ENCODE results near the gene DNM2. TPM values are rescaled to one million over a fixed set of nuclear protein-coding genes. Genes with fewer than 3 reads are reported as not detected.
"Not testable (repeated sequence)": the region's sequence is repeated elsewhere in the genome, so short reads cannot be mapped to it uniquely, and the experiment has no call there.

The DNM2 gene
- total RNA-seq, 1 donor from 2014 or later, result 129 TPM

- Mint-ChIP-seq H3K9me3 (ENCODE audit: unreplicated experiment) (peaks cover 6% of the 10 kb centered on the region), H3K4me1 (ENCODE audit: low read depth, unreplicated experiment) (peaks cover 15% of the 10 kb centered on the region), H3K36me3 (ENCODE audit: low read depth, unreplicated experiment) (peaks cover 15% of the 10 kb centered on the region), H3K4me3 (ENCODE audit: unreplicated experiment) (no peak overlapping the region), H3K27ac (ENCODE audit: unreplicated experiment) (peak overlapping the region; percentile 72), H3K27me3 (ENCODE audit: low read depth, unreplicated experiment) (no peaks in the 10 kb centered on the region)
- Histone ChIP-seq H3K36me3 (ENCODE audit: insufficient read depth, low read length) (no peaks in the 10 kb centered on the region), H3K4me2 (ENCODE audit: low read length) (no peak overlapping the region), H3K27ac (ENCODE audit: low read depth, low read length) (no peak overlapping the region), H4K20me1 (ENCODE audit: insufficient read depth, low read length) (peaks cover 91% of the 10 kb centered on the region), H3K9me3 (ENCODE audit: insufficient read depth, low read depth, low read length) (no peaks in the 10 kb centered on the region), H3K9ac (ENCODE audit: low read length) (no peak overlapping the region), H3K79me2 (ENCODE audit: insufficient read depth, low read length) (peaks cover 91% of the 10 kb centered on the region), H3K27me3 (ENCODE audit: insufficient read depth, low read length) (no peaks in the 10 kb centered on the region), H2AFZ (ENCODE audit: low read depth, low read length) (no peak overlapping the region), H3K4me1 (ENCODE audit: insufficient read depth, low read length) (peaks cover 10% of the 10 kb centered on the region), H3K4me3 (ENCODE audit: insufficient read depth, low read depth, low read length) (no peak overlapping the region)
- TF ChIP-seq EZH2 (IDR thresholded peaks at IDR 0.05; ENCODE audit: insufficient read depth, low read length) (no peak), CTCF (IDR thresholded peaks at IDR 0.05; ENCODE audit: insufficient read depth, low read depth, low read length) (no peak)
- FAIRE-seq (no peak), DNase-seq (ENCODE audit: low read depth) (no peak)
These were observed 26.4 kb downstream of the DNM2 start for GRCh38 chr19:10744253-10744798.

- H4K20me1 ChIP-seq (ENCODE audit: insufficient read depth, low read length), result peaks cover 94% of the 10 kb centered on the region
- no peak overlapping the region for H3K4me3 ChIP-seq (ENCODE audit: insufficient read depth, low read depth, low read length)
- H3K36me3 ChIP-seq (ENCODE audit: insufficient read depth, low read length), result no peaks in the 10 kb centered on the region
- no peaks in the 10 kb centered on the region for H3K27me3 ChIP-seq (ENCODE audit: insufficient read depth, low read length)
- peaks cover 13% of the 10 kb centered on the region for H3K36me3 Mint-ChIP-seq (ENCODE audit: low read depth, unreplicated experiment)
- no peaks in the 10 kb centered on the region for H3K9me3 ChIP-seq (ENCODE audit: insufficient read depth, low read depth, low read length)
- H3K4me1 Mint-ChIP-seq (ENCODE audit: low read depth, unreplicated experiment), result peaks cover 18% of the 10 kb centered on the region
- H3K9me3 Mint-ChIP-seq (ENCODE audit: unreplicated experiment), result peaks cover 6% of the 10 kb centered on the region
- H2AFZ ChIP-seq (ENCODE audit: low read depth, low read length), result no peak overlapping the region
- peak overlapping the region; percentile 41 for H3K27ac Mint-ChIP-seq (ENCODE audit: unreplicated experiment)
- H3K27ac ChIP-seq (ENCODE audit: low read depth, low read length), result no peak overlapping the region
- DNase-seq (ENCODE audit: low read depth) (no peak), FAIRE-seq (no peak)
- no peak overlapping the region for H3K9ac ChIP-seq (ENCODE audit: low read length)
- H3K4me1 ChIP-seq (ENCODE audit: insufficient read depth, low read length), result peaks cover 14% of the 10 kb centered on the region
- no peaks in the 10 kb centered on the region for H3K27me3 Mint-ChIP-seq (ENCODE audit: low read depth, unreplicated experiment)
- H3K4me2 ChIP-seq (ENCODE audit: low read length), result no peak overlapping the region
- TF ChIP-seq CTCF (IDR thresholded peaks at IDR 0.05; ENCODE audit: insufficient read depth, low read depth, low read length), result no peak
- no peak for TF ChIP-seq EZH2 (IDR thresholded peaks at IDR 0.05; ENCODE audit: insufficient read depth, low read length)
- peaks cover 91% of the 10 kb centered on the region for H3K79me2 ChIP-seq (ENCODE audit: insufficient read depth, low read length)
- no peak overlapping the region for H3K4me3 Mint-ChIP-seq (ENCODE audit: unreplicated experiment)
These were observed 27.0 kb downstream of the DNM2 start for GRCh38 chr19:10744801-10745293.

GRCh38 chr19:10746437-10746836 lies 28.6 kb downstream of the DNM2 start:
- H3K4me3 Mint-ChIP-seq (ENCODE audit: unreplicated experiment); H3K9ac ChIP-seq (ENCODE audit: low read length); H2AFZ ChIP-seq (ENCODE audit: low read depth, low read length); H3K27ac ChIP-seq (ENCODE audit: low read depth, low read length); H3K4me3 ChIP-seq (ENCODE audit: insufficient read depth, low read depth, low read length); H3K9me3 Mint-ChIP-seq (ENCODE audit: unreplicated experiment); H3K27me3 Mint-ChIP-seq (ENCODE audit: low read depth, unreplicated experiment); DNase-seq (ENCODE audit: low read depth); FAIRE-seq; H3K4me2 ChIP-seq (ENCODE audit: low read length); H3K36me3 Mint-ChIP-seq (ENCODE audit: low read depth, unreplicated experiment); H3K9me3 ChIP-seq (ENCODE audit: insufficient read depth, low read depth, low read length); H3K27me3 ChIP-seq (ENCODE audit: insufficient read depth, low read length); H3K27ac Mint-ChIP-seq (ENCODE audit: unreplicated experiment); H3K36me3 ChIP-seq (ENCODE audit: insufficient read depth, low read length): not testable (repeated sequence)
- H3K79me2 ChIP-seq (ENCODE audit: insufficient read depth, low read length), result peaks cover 93% of the 10 kb centered on the region
- H3K4me1 ChIP-seq (ENCODE audit: insufficient read depth, low read length), result peaks cover 22% of the 10 kb centered on the region
- peaks cover 93% of the 10 kb centered on the region for H4K20me1 ChIP-seq (ENCODE audit: insufficient read depth, low read length)
- H3K4me1 Mint-ChIP-seq (ENCODE audit: low read depth, unreplicated experiment), result peaks cover 23% of the 10 kb centered on the region

All from astrocyte (in vitro differentiated cells and primary cell).